Panc1 (cell line): ENCODE results near the gene ZDHHC8.

Experiments
- CTCF ChIP-seq: fragments of 450-650 bp; IDR thresholded peaks from 2 replicates; pipeline ENCODE4 v1.5.1; 2017; ENCODE audit warnings: mild to moderate bottlenecking
- POLR2AphosphoS5 ChIP-seq: IDR thresholded peaks from 2 replicates; pipeline ENCODE4 v1.6.1; 2012; ENCODE audit warnings: mild to moderate bottlenecking, low read depth, low read length, moderate library complexity
- REST ChIP-seq, 2 experiments: IDR thresholded peaks; 2 replicates each; pipeline ENCODE4 v1.6.1; 2011 to 2012; ENCODE audit warnings: low read depth in 2 of 2, control low read depth in 1 of 2, low read length in 1 of 2, mild to moderate bottlenecking in 1 of 2, moderate library complexity in 1 of 2; ENCODE audit not compliant: insufficient read depth in 1 of 2

GRCh38 chr22:20146777-20147176 is 15.2 kb downstream of the ZDHHC8 start:
- TF ChIP-seq CTCF (no peak), REST (IDR thresholded peaks at IDR 0.05; ENCODE audit: insufficient read depth in 1 of 2, low read depth in 2 of 2, low read length in 1 of 2) (no peak), POLR2AphosphoS5 (no peak)
